ENCODE results near the gene C14orf180. TPM values are rescaled to one million over a fixed set of nuclear protein-coding genes. Genes with fewer than 3 reads are reported as not detected.

Gene C14orf180
- total RNA-seq, 2 donors from 2014 or later, result 0.32 TPM; not detected in 1

DNA sequence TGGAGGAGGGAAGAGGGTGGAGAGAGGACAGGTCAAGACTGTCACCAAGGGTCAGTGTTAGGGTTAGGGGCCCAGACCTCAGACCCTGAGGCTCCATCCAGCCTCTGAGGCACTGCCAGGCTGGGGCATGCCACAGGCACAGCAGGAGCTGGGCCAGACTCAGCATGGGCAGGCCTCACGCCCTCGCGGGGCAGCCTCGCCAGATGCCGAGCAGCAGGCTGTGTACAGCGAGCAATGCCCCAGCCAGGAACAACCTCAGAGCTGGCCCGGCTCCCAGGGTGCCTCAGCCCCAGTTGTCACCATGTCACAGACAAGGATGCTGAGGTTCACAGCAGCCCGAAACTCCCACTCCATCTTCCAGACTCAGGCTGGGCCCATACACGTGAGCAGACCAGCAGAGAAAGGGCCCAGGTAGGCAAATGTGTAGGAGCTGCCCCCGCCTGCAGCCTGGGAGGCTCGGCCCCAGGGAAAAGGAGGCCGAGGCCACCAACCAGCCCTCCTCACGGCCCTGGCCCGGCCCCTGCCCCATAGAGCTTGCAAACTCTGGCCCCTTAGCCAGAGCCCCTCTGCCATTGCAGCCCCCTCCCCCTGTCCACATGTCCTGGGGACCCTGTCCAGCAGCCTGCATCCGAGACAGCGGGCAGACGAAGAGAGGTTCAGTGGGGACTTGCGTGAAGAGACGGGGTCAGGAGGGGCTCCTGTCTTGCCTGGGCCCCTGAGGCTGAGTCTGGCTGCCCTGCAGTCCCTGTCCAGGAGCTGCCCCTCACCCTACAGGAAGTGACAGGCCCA is 7.5 kb downstream of the C14orf180 start:
- H3K9me3 ChIP-seq, result no peaks in the 10 kb centered on the region
- 71% methylated on average over 19 of the region's 19 CpGs for WGBS
- DNase-seq (ENCODE audit: low spot score), result no peak
- no peaks in the 10 kb centered on the region for H3K36me3 ChIP-seq
- H3K4me3 ChIP-seq, result no peak overlapping the region
- intact Hi-C loops (cut with DNase I), result no loop called here
- TF ChIP-seq POLR2A (IDR thresholded peaks at IDR 0.05), result no peak
- TF ChIP-seq, protein P1, sequence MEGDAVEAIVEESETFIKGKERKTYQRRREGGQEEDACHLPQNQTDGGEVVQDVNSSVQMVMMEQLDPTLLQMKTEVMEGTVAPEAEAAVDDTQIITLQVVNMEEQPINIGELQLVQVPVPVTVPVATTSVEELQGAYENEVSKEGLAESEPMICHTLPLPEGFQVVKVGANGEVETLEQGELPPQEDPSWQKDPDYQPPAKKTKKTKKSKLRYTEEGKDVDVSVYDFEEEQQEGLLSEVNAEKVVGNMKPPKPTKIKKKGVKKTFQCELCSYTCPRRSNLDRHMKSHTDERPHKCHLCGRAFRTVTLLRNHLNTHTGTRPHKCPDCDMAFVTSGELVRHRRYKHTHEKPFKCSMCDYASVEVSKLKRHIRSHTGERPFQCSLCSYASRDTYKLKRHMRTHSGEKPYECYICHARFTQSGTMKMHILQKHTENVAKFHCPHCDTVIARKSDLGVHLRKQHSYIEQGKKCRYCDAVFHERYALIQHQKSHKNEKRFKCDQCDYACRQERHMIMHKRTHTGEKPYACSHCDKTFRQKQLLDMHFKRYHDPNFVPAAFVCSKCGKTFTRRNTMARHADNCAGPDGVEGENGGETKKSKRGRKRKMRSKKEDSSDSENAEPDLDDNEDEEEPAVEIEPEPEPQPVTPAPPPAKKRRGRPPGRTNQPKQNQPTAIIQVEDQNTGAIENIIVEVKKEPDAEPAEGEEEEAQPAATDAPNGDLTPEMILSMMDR (IDR thresholded peaks at IDR 0.05), result no peak
- no peak for TF ChIP-seq POLR2AphosphoS5 (IDR thresholded peaks at IDR 0.05)
- H3K27ac ChIP-seq, result no peak overlapping the region
- H3K4me1 ChIP-seq (replicated peaks), result no peaks in the 10 kb centered on the region
- H3K27me3 ChIP-seq (replicated peaks; ENCODE audit: insufficient read depth), result no peaks in the 10 kb centered on the region

DNA sequence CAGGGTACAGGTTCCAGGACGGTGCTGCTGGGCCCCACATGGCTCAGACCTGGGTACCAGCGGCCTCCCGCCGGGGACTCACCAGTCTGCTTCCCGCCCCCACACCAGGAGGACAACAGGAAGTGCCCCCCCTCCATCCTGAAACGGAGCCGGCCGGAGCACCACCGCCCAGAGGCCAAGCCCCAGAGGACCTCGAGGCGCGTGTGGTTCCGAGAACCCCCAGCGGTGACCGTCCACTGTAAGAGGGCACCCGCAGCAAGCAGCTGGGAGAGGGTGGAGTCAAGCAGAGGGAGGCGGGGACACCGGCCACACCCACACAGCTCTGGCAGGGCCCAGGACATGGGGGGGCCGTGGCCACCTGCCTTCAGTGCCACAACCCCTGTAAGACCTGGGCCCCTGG is 8.1 kb downstream of the C14orf180 start:
- Histone ChIP-seq H3K27ac (no peak overlapping the region), H3K4me3 (no peak overlapping the region), H3K36me3 (no peaks in the 10 kb centered on the region), H3K27me3 (replicated peaks; ENCODE audit: insufficient read depth) (no peaks in the 10 kb centered on the region), H3K9me3 (no peaks in the 10 kb centered on the region), H3K4me1 (replicated peaks) (no peaks in the 10 kb centered on the region)
- intact Hi-C loops (cut with DNase I), result no loop called here
- 65% methylated on average over 19 of the region's 19 CpGs for WGBS
- DNase-seq (ENCODE audit: low spot score), result no peak
- TF ChIP-seq, protein P1 (IDR thresholded peaks at IDR 0.05), result no peak
- TF ChIP-seq POLR2A (IDR thresholded peaks at IDR 0.05) (no peak), POLR2AphosphoS5 (IDR thresholded peaks at IDR 0.05) (no peak)

GRCh38 chr14:104588066-104588857 is 8.7 kb downstream of the C14orf180 start:
- DNase-seq (ENCODE audit: low spot score), result no peak
- Histone ChIP-seq H3K4me1 (replicated peaks) (no peaks in the 10 kb centered on the region), H3K27ac (no peak overlapping the region), H3K4me3 (no peak overlapping the region), H3K9me3 (no peaks in the 10 kb centered on the region), H3K36me3 (no peaks in the 10 kb centered on the region), H3K27me3 (replicated peaks; ENCODE audit: insufficient read depth) (no peaks in the 10 kb centered on the region)
- TF ChIP-seq POLR2A (IDR thresholded peaks at IDR 0.05) (no peak), POLR2AphosphoS5 (IDR thresholded peaks at IDR 0.05) (no peak)
- TF ChIP-seq, protein P1 (IDR thresholded peaks at IDR 0.05), result no peak
- WGBS, result 86% methylated on average over 38 of the region's 38 CpGs
- intact Hi-C loops (cut with DNase I), result no loop called here

DNA sequence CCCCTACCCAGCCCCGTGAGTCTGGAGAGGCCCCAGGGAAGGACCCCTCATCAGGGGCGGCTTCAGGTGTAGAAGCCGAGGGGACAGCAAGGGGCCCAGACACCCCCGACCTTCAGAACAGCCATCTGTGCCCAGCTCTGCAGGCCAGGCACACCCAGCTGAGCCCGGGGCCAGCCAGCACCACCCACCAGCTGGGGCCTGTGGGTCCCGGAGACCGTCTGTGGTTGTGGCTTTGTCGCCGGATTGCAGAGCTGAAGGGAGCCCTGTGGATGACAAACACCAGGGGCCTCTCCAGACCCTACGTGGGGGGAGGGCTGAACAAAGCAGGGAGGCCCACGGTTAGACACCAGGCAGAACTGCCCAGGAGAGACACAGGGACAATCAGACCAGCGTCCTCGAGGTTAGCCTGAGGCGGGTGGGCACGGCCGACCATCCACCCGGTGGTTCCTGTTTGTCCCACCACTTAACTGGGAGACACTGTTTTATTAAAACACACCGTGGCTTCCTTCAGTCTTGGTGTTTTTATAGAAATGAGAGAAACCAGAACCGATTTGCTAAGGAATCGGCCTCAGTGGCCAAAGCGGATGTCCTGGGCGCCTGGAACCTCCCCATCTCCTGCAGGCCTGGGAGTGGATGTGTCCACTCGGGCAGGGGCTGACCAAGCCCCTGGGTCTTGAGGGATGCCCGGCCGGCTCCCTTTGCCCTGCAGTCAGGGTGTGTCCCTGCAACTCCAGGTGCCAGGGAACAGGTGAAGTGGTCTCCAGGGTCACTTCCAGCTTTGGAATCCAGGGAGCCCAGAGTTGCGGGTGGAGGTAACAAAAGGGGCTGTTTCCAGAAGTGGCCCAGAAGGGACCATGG is 10.0 kb downstream of the C14orf180 start:
- intact Hi-C loops (cut with DNase I), result no loop called here
- WGBS, result 81% methylated on average over 25 of the region's 26 CpGs
- TF ChIP-seq, protein P1 (IDR thresholded peaks at IDR 0.05), result no peak
- TF ChIP-seq POLR2AphosphoS5 (IDR thresholded peaks at IDR 0.05) (no peak), POLR2A (IDR thresholded peaks at IDR 0.05) (no peak)
- Histone ChIP-seq H3K27ac (no peak overlapping the region), H3K4me1 (replicated peaks) (no peaks in the 10 kb centered on the region), H3K9me3 (no peaks in the 10 kb centered on the region), H3K4me3 (no peak overlapping the region), H3K27me3 (replicated peaks; ENCODE audit: insufficient read depth) (no peaks in the 10 kb centered on the region), H3K36me3 (no peaks in the 10 kb centered on the region)
- no peak for DNase-seq (ENCODE audit: low spot score)

Measured in prostate gland (tissue), 2 donors.